KOPT-K1 (cell line): ENCODE measurements around the gene HNRNPUL1.

ENCODE experiments used
- H3K27ac ChIP-seq: fragments of 200-600 bp; sonication (generic); 2 replicates; pipeline ENCODE4 v1.5.1; 2016; ENCODE audit warnings: antibody characterized with exemption, mild to moderate bottlenecking, low read depth, low read length; ENCODE audit not compliant: poor library complexity, severe bottlenecking
- H3K36me3 ChIP-seq: fragments of 200-600 bp; sonication (generic); 2 replicates; pipeline ENCODE4 v1.5.1; 2017; ENCODE audit warnings: antibody characterized with exemption, mild to moderate bottlenecking, low read length, moderate library complexity; ENCODE audit not compliant: insufficient read depth
- H3K9me3 ChIP-seq: fragments of 200-600 bp; sonication (generic); 2 replicates; pipeline ENCODE4 v1.5.1; 2017; ENCODE audit warnings: antibody characterized with exemption, low read length, mild to moderate bottlenecking; ENCODE audit not compliant: insufficient read depth, poor library complexity, severe bottlenecking

Gene HNRNPUL1

GRCh38 chr19:41263850-41264580 lies at the start of gene HNRNPUL1:
Gene HNRNPUL1, plus strand, starts transcription at chr19:41264372. Its CDS starts 132 bp downstream, at chr19:41264504.
- peak within 1 kb of the TSS; percentile 99 for H3K27ac ChIP-seq
- H3K36me3 ChIP-seq = peaks cover 28% of the 10 kb centered on the region
- H3K9me3 ChIP-seq = no peaks in the 10 kb centered on the region

GRCh38 chr19:41217741-41218140 lies 46.4 kb upstream of the HNRNPUL1 start:
- Histone ChIP-seq H3K9me3 (no peaks in the 10 kb centered on the region), H3K36me3 (no peaks in the 10 kb centered on the region), H3K27ac (no peak overlapping the region)

GRCh38 chr19:41218249-41218614 lies 45.9 kb upstream of the HNRNPUL1 start:
- Histone ChIP-seq H3K27ac (no peak overlapping the region), H3K9me3 (no peaks in the 10 kb centered on the region), H3K36me3 (no peaks in the 10 kb centered on the region)

GRCh38 chr19:41218615-41219507 lies 45.3 kb upstream of the HNRNPUL1 start, which contains the start of gene AXL:
Gene AXL, plus strand, starts transcription at chr19:41219223. Its CDS starts 170 bp downstream, at chr19:41219393.
- Histone ChIP-seq H3K9me3 (no peaks in the 10 kb centered on the region), H3K27ac (no peak within 1 kb of the TSS), H3K36me3 (no peaks in the 10 kb centered on the region)

- H3K9me3 ChIP-seq = no peaks in the 10 kb centered on the region
- H3K36me3 ChIP-seq = no peaks in the 10 kb centered on the region
- no peak overlapping the region for H3K27ac ChIP-seq
Measured at GRCh38 chr19:41219924-41220567, 44.1 kb upstream of the HNRNPUL1 start.

GRCh38 chr19:41220811-41221210 lies 43.4 kb upstream of the HNRNPUL1 start:
- Histone ChIP-seq H3K36me3 (no peaks in the 10 kb centered on the region), H3K27ac (no peak overlapping the region), H3K9me3 (no peaks in the 10 kb centered on the region)

GRCh38 chr19:41221514-41222205 lies 42.5 kb upstream of the HNRNPUL1 start:
- Histone ChIP-seq H3K27ac (no peak overlapping the region), H3K36me3 (no peaks in the 10 kb centered on the region), H3K9me3 (no peaks in the 10 kb centered on the region)

GRCh38 chr19:41222240-41222639 lies 41.9 kb upstream of the HNRNPUL1 start:
- Histone ChIP-seq H3K27ac (no peak overlapping the region), H3K9me3 (no peaks in the 10 kb centered on the region), H3K36me3 (no peaks in the 10 kb centered on the region)

GRCh38 chr19:41223431-41224234 lies 40.5 kb upstream of the HNRNPUL1 start:
- H3K36me3 ChIP-seq = no peaks in the 10 kb centered on the region
- H3K9me3 ChIP-seq = no peaks in the 10 kb centered on the region
- no peak overlapping the region for H3K27ac ChIP-seq

GRCh38 chr19:41224632-41225031 lies 39.5 kb upstream of the HNRNPUL1 start:
- Histone ChIP-seq H3K27ac (no peak overlapping the region), H3K9me3 (no peaks in the 10 kb centered on the region), H3K36me3 (no peaks in the 10 kb centered on the region)

GRCh38 chr19:41225238-41226052 lies 38.7 kb upstream of the HNRNPUL1 start:
- Histone ChIP-seq H3K9me3 (no peaks in the 10 kb centered on the region), H3K36me3 (no peaks in the 10 kb centered on the region), H3K27ac (no peak overlapping the region)

GRCh38 chr19:41226053-41226873 lies 37.9 kb upstream of the HNRNPUL1 start:
- no peak overlapping the region for H3K27ac ChIP-seq
- H3K36me3 ChIP-seq = no peaks in the 10 kb centered on the region
- H3K9me3 ChIP-seq = no peaks in the 10 kb centered on the region

GRCh38 chr19:41226874-41227390 lies 37.2 kb upstream of the HNRNPUL1 start:
- H3K36me3 ChIP-seq = no peaks in the 10 kb centered on the region
- H3K27ac ChIP-seq = no peak overlapping the region
- H3K9me3 ChIP-seq = no peaks in the 10 kb centered on the region
